Measurements from ENCODE around the gene FBXW8. TPM values are rescaled to one million over a fixed set of nuclear protein-coding genes. Genes with fewer than 3 reads are reported as not detected.

FBXW8 gene
- total RNA-seq, 4 donors from 2014 or later = 29.3 to 45.5 (median 32.9) TPM

- whole genome bisulfite sequencing, 2 donors = 87 to 91% methylated on average over 8 of the region's 8 CpGs
- no peak for DNase-seq
- Histone ChIP-seq H3K4me3 (replicated peaks in 1 of 3) (no peak overlapping the region), H3K9me3 (no peaks in the 10 kb centered on the region), H3K27ac (no peak overlapping the region), H3K4me1 (no peaks in the 10 kb centered on the region), H3K27me3 (no peaks in the 10 kb centered on the region), H3K36me3 (peaks cover 12 to 21% of the 10 kb centered on the region in 2 donors)
- intact Hi-C loops (cut with DNase I) = no loop called here
- TF ChIP-seq CTCF (IDR thresholded peaks at IDR 0.05) = no peak
- TF ChIP-seq POLR2A (IDR thresholded peaks at IDR 0.05) = no peak
Observed at GRCh38 chr12:117009759-117010158, 99.0 kb downstream of the FBXW8 start.

- 83 to 91% methylated on average over 17 of the region's 17 CpGs for WGBS, 2 donors
- peaks cover 8 to 17% of the 10 kb centered on the region in 2 donors for H3K36me3 ChIP-seq
- intact Hi-C loops (cut with DNase I) = no loop called here
Observed at GRCh38 chr12:117010693-117011451, 100.1 kb downstream of the FBXW8 start.

GRCh38 chr12:117011988-117012805 lies 101.4 kb downstream of the FBXW8 start:
- no peaks in the 10 kb centered on the region for H3K9me3 ChIP-seq
- intact Hi-C loops (cut with DNase I) = no loop called here
- no peak for TF ChIP-seq POLR2A (IDR thresholded peaks at IDR 0.05)
- no peak for TF ChIP-seq CTCF (IDR thresholded peaks at IDR 0.05)
- H3K27me3 ChIP-seq = no peaks in the 10 kb centered on the region
- no peak for DNase-seq
- no peak overlapping the region for H3K4me3 ChIP-seq (replicated peaks in 1 of 3)
- peaks cover 0 to 5% of the 10 kb centered on the region in 2 donors for H3K4me1 ChIP-seq
- H3K27ac ChIP-seq = no peak overlapping the region
- WGBS, 2 donors = 83 to 85% methylated on average over 4 of the region's 4 CpGs
- peaks cover 3 to 9% of the 10 kb centered on the region in 2 donors for H3K36me3 ChIP-seq

More at GRCh38 chr12:117010693-117011451, 100.1 kb downstream of the FBXW8 start:
- H3K9me3 ChIP-seq = no peaks in the 10 kb centered on the region
- no peak overlapping the region for H3K27ac ChIP-seq
- no peak for DNase-seq
- no peaks in the 10 kb centered on the region for H3K4me1 ChIP-seq
- TF ChIP-seq CTCF (IDR thresholded peaks at IDR 0.05) (no peak), POLR2A (IDR thresholded peaks at IDR 0.05) (no peak)
- no peaks in the 10 kb centered on the region for H3K27me3 ChIP-seq
- H3K4me3 ChIP-seq (replicated peaks in 1 of 3) = no peak overlapping the region

- Histone ChIP-seq H3K4me1 (peaks cover 0 to 5% of the 10 kb centered on the region in 2 donors), H3K36me3 (peaks cover 3 to 9% of the 10 kb centered on the region in 2 donors), H3K4me3 (replicated peaks in 1 of 3) (no peak overlapping the region), H3K9me3 (no peaks in the 10 kb centered on the region), H3K27ac (no peak overlapping the region), H3K27me3 (no peaks in the 10 kb centered on the region)
- no peak for DNase-seq
- intact Hi-C loops (cut with DNase I) = no loop called here
- TF ChIP-seq CTCF (IDR thresholded peaks at IDR 0.05) = no peak
- no peak for TF ChIP-seq POLR2A (IDR thresholded peaks at IDR 0.05)
- 84% methylated on average over 1 of the region's 1 CpG for WGBS, 2 donors
Observed at GRCh38 chr12:117013726-117014125, 103.0 kb downstream of the FBXW8 start.

All from thyroid gland (tissue), 4 donors.